22Rv1 (cell line): ENCODE results near the gene C4orf50.

Experiments
- H3K27ac ChIP-seq: fragments of 450-650 bp; 2 replicates; pipeline ENCODE4 v1.5.1; 2017
- CTCF ChIP-seq: fragments of 450-650 bp; IDR thresholded peaks from 2 replicates; pipeline ENCODE4 v1.5.1; 2017; ENCODE audit warnings: mild to moderate bottlenecking
- ZFX ChIP-seq: fragments of 450-650 bp; IDR thresholded peaks from 2 replicates; pipeline ENCODE4 v1.6.1; 2017; ENCODE audit warnings: antibody characterized with exemption, borderline replicate concordance

Gene C4orf50

DNA sequence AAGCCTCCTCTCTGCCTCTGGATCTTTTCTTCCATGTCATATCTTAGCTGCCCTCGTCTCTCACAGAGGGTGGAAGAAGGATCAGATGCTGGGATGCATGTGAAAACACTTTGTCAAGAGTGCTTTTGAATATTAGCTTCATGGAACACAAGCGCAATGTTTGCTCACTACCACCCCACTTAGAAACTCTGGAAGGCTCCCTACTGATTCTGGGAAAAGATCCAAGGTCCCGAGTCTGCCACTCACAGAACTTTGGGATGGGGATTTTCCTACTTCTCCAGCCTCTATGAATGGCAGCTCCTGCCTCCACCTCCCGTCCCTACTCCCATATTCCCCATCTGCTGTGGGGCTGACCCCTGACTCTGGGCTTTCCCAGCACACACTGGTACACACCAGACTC lies 85.1 kb downstream of the C4orf50 start:
- no peak overlapping the region for H3K27ac ChIP-seq
- no peak for TF ChIP-seq CTCF
- no peak for TF ChIP-seq ZFX

GRCh38 chr4:5932035-5932568 lies 86.1 kb downstream of the C4orf50 start:
- H3K27ac ChIP-seq = no peak overlapping the region
- TF ChIP-seq ZFX (no peak), CTCF (no peak)

DNA sequence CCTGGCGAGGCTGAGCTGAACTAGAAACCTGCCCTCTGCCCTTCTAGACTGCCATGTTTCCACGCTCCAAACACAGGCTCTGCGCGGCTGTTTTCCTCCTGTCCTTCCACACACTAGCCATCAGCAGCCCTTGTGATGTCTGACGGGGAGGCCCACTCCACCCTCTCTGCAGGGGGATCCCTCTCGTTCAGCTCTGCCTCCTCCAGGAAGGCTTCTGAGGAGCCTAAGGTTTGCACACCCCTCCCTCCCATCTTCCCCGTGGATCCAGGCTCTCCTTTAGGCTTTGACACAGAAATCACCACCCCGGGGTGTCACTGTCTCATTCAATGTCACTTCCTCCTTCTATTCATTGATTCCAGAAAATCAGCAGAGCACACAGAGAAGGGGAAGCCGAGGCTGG lies 86.7 kb downstream of the C4orf50 start:
- H3K27ac ChIP-seq = no peak overlapping the region
- no peak for TF ChIP-seq ZFX
- TF ChIP-seq CTCF = no peak

GRCh38 chr4:5930876-5931275 lies 87.4 kb downstream of the C4orf50 start:
- H3K27ac ChIP-seq = no peak overlapping the region
- no peak for TF ChIP-seq CTCF
- TF ChIP-seq ZFX = no peak

DNA sequence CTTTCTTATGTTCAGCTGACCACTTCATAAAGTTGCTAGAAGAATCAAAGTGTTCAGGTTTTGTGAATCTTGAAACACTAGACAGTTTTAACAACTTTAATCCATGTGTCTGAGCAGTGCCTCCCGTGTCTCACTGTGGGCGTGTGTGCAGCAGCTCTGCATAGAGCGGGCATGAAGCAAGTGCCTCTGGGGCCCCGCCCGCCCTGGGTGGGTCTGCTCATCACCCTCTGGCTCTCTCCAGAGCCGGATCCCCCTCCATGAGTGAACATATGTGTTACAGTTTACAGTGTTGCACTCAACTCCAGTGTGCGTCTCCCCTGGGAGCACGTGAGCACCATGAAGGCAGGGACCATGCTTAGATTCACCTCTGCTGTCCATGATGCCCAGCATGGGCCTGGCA lies 87.8 kb downstream of the C4orf50 start:
- H3K27ac ChIP-seq = no peak overlapping the region
- TF ChIP-seq CTCF = no peak
- no peak for TF ChIP-seq ZFX

GRCh38 chr4:5928844-5929420 lies 89.3 kb downstream of the C4orf50 start:
- TF ChIP-seq CTCF (no peak), ZFX (no peak)
- no peak overlapping the region for H3K27ac ChIP-seq

- H3K27ac ChIP-seq = no peak overlapping the region
- TF ChIP-seq ZFX (no peak), CTCF (no peak)
Observed at GRCh38 chr4:5928274-5928673, 90.0 kb downstream of the C4orf50 start.
